ENCODE results near the gene DENND5A. TPM values are rescaled to one million over a fixed set of nuclear protein-coding genes. Genes with fewer than 3 reads are reported as not detected.

Gene DENND5A
- total RNA-seq, 3 donors from 2014 or later = 8.3 to 75.7 (median 17.3) TPM

- intact Hi-C loops (cut with DNase I, micrococcal nuclease) = no loop called here
- Histone ChIP-seq H3K36me3 (ENCODE audit: low read depth) (no peaks in the 10 kb centered on the region), H3K4me1 (ENCODE audit: low read depth) (no peaks in the 10 kb centered on the region), H3K9me3 (no peaks in the 10 kb centered on the region), H3K4me3 (no peak overlapping the region)
- TF ChIP-seq, protein P1, sequence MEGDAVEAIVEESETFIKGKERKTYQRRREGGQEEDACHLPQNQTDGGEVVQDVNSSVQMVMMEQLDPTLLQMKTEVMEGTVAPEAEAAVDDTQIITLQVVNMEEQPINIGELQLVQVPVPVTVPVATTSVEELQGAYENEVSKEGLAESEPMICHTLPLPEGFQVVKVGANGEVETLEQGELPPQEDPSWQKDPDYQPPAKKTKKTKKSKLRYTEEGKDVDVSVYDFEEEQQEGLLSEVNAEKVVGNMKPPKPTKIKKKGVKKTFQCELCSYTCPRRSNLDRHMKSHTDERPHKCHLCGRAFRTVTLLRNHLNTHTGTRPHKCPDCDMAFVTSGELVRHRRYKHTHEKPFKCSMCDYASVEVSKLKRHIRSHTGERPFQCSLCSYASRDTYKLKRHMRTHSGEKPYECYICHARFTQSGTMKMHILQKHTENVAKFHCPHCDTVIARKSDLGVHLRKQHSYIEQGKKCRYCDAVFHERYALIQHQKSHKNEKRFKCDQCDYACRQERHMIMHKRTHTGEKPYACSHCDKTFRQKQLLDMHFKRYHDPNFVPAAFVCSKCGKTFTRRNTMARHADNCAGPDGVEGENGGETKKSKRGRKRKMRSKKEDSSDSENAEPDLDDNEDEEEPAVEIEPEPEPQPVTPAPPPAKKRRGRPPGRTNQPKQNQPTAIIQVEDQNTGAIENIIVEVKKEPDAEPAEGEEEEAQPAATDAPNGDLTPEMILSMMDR (IDR thresholded peaks at IDR 0.05) = no peak
- no peak for ATAC-seq
- DNase-seq = no peak
These were observed 141.4 kb downstream of the DENND5A start for GRCh38 chr11:9123595-9124304.

GRCh38 chr11:9121469-9121796, 143.7 kb downstream of the DENND5A start:
- no peaks in the 10 kb centered on the region for H3K4me1 ChIP-seq (ENCODE audit: low read depth)
- DNase-seq = no peak
- no peak for ATAC-seq

GRCh38 chr11:9120664-9121468, 144.3 kb downstream of the DENND5A start:
- Histone ChIP-seq H3K4me3 (no peak overlapping the region), H3K9me3 (no peaks in the 10 kb centered on the region), H3K36me3 (ENCODE audit: low read depth) (no peaks in the 10 kb centered on the region), H3K4me1 (ENCODE audit: low read depth) (no peaks in the 10 kb centered on the region)
- ATAC-seq = peak; percentile 36
- intact Hi-C loops (cut with DNase I, micrococcal nuclease) = no loop called here
- TF ChIP-seq, protein P1 (IDR thresholded peaks at IDR 0.05) = no peak
- no peak for DNase-seq

More at GRCh38 chr11:9121469-9121796, 143.7 kb downstream of the DENND5A start:
- Histone ChIP-seq H3K36me3 (ENCODE audit: low read depth) (no peaks in the 10 kb centered on the region), H3K4me3 (no peak overlapping the region), H3K9me3 (no peaks in the 10 kb centered on the region)
- TF ChIP-seq, protein P1 (IDR thresholded peaks at IDR 0.05) = no peak
- intact Hi-C loops (cut with DNase I, micrococcal nuclease) = no loop called here

DNA sequence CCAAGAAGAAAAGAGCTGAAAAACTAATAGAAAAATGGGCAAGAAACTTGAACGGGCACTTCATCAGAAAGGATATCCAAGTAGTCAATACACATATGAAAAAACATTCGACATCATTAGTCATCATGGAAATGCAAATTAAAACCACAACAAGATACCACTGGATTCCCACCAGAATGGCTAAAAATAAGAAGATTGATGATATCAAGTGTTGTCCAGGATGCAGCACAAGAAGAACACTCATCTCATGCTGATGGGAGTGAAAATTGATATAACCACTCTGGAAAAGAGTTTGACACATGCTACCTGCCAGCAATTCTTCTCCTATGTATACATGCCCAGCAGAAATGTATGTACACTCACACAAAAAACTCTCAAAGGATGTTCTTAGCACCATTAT, 146.9 kb downstream of the DENND5A start:
- TF ChIP-seq, protein P1 (IDR thresholded peaks at IDR 0.05) = no peak
- DNase-seq (no peak), ATAC-seq (no peak)
- intact Hi-C loops (cut with DNase I, micrococcal nuclease) = no loop called here
- H3K9me3 ChIP-seq = peaks cover 5% of the 10 kb centered on the region
- no peaks in the 10 kb centered on the region for H3K36me3 ChIP-seq (ENCODE audit: low read depth)
- H3K4me3 ChIP-seq = no peak overlapping the region
- no peaks in the 10 kb centered on the region for H3K4me1 ChIP-seq (ENCODE audit: low read depth)

GRCh38 chr11:9112075-9112474, 153.1 kb downstream of the DENND5A start:
- DNase-seq (no peak), ATAC-seq (no peak)
- Histone ChIP-seq H3K9me3 (peaks cover 11% of the 10 kb centered on the region), H3K4me1 (ENCODE audit: low read depth) (no peaks in the 10 kb centered on the region), H3K4me3 (no peak overlapping the region), H3K36me3 (ENCODE audit: low read depth) (no peaks in the 10 kb centered on the region)
- TF ChIP-seq, protein P1 (IDR thresholded peaks at IDR 0.05) = no peak
- intact Hi-C loops (cut with DNase I, micrococcal nuclease) = no loop called here
